Right atrium auricular region (tissue), 2 donors: ENCODE measurements around the gene EYA2. TPM values are rescaled to one million over a fixed set of nuclear protein-coding genes. Genes with fewer than 3 reads are reported as not detected.
A peak's percentile ranks its signal among the peaks of the same experiment; 100 is the strongest.

Source experiments
- DNase-seq: peaks from one replicate; pipeline ENCODE4 v3.0.0-alpha.2; 2019; ENCODE audit warnings: low spot score
- H3K27ac ChIP-seq, 2 donors: fragments of 200-600 bp; sonication (generic); 1 replicate in 1 of 2; 2 replicates in 1 of 2; pipeline ENCODE4 v1.5.1; 2016 to 2019
- H3K27me3 ChIP-seq, 2 donors: fragments of 200-600 bp; sonication (generic); one replicate each; pipeline versions ENCODE4 v1.5.1 to v1.6.0; 2017 to 2019
- H3K36me3 ChIP-seq: fragments of 200-600 bp; sonication (generic); one replicate; pipeline ENCODE4 v1.5.1; 2016
- H3K4me1 ChIP-seq, 2 donors: fragments of 200-600 bp; sonication (generic); one replicate each; pipeline versions ENCODE4 v1.5.1 to v1.6.0; 2017 to 2019
- H3K4me3 ChIP-seq, 2 donors: fragments of 200-600 bp; sonication (generic); 1 replicate in 1 of 2; 2 replicates in 1 of 2; pipeline ENCODE4 v1.5.1; 2017 to 2019; ENCODE audit warnings: mild to moderate bottlenecking in 1 of 2, moderate library complexity in 1 of 2
- H3K9me3 ChIP-seq, 2 donors: fragments of 200-600 bp; sonication (generic); one replicate each; pipeline ENCODE4 v1.5.1; 2019
- total RNA-seq, 2 donors: library from RNA; depleted of rRNA; stranded (reverse); fragments of >200 nt; gene quantifications; one replicate each; pipeline ENCODE4 v1.1.0, GENCODE V29; 2016
- TF ChIP-seq, protein P1 (sequence below), 2 donors: fragments of 200-600 bp; sonication (generic); IDR thresholded peaks; one replicate each; pipeline ENCODE4 v1.5.1; 2019; ENCODE audit warnings: antibody characterized with exemption in 2 of 2

The EYA2 gene
- total RNA-seq, 2 donors from 2014 or later = 0.30 to 2.6 TPM

DNA sequence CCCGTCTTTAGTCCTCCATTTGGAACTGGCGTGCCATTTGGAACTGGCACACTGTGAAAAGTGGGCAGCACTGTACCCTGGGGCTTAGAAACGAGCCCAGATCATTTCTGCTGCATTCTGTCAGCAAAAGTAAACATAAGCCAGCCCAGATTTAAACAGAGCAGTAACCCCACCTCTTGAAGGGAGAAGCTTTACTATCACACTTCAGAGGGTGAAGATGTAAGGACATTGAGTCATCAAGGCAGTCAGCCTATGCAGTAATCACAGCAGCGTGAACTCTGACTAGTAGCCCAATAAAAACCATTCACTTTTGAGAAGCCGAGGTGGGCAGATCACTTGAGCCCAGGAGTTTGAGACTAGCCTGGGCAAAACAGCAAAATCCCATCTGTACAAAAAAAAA, 216.9 kb downstream of the EYA2 start:
- TF ChIP-seq, protein P1, sequence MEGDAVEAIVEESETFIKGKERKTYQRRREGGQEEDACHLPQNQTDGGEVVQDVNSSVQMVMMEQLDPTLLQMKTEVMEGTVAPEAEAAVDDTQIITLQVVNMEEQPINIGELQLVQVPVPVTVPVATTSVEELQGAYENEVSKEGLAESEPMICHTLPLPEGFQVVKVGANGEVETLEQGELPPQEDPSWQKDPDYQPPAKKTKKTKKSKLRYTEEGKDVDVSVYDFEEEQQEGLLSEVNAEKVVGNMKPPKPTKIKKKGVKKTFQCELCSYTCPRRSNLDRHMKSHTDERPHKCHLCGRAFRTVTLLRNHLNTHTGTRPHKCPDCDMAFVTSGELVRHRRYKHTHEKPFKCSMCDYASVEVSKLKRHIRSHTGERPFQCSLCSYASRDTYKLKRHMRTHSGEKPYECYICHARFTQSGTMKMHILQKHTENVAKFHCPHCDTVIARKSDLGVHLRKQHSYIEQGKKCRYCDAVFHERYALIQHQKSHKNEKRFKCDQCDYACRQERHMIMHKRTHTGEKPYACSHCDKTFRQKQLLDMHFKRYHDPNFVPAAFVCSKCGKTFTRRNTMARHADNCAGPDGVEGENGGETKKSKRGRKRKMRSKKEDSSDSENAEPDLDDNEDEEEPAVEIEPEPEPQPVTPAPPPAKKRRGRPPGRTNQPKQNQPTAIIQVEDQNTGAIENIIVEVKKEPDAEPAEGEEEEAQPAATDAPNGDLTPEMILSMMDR (IDR thresholded peaks at IDR 0.05) = no peak
- Histone ChIP-seq H3K27me3 (no peaks in the 10 kb centered on the region), H3K4me3 (no peak overlapping the region), H3K36me3 (no peaks in the 10 kb centered on the region), H3K4me1 (no peaks in the 10 kb centered on the region), H3K9me3 (peaks cover 0 to 21% of the 10 kb centered on the region in 2 donors), H3K27ac (no peak overlapping the region)
- DNase-seq = no peak

DNA sequence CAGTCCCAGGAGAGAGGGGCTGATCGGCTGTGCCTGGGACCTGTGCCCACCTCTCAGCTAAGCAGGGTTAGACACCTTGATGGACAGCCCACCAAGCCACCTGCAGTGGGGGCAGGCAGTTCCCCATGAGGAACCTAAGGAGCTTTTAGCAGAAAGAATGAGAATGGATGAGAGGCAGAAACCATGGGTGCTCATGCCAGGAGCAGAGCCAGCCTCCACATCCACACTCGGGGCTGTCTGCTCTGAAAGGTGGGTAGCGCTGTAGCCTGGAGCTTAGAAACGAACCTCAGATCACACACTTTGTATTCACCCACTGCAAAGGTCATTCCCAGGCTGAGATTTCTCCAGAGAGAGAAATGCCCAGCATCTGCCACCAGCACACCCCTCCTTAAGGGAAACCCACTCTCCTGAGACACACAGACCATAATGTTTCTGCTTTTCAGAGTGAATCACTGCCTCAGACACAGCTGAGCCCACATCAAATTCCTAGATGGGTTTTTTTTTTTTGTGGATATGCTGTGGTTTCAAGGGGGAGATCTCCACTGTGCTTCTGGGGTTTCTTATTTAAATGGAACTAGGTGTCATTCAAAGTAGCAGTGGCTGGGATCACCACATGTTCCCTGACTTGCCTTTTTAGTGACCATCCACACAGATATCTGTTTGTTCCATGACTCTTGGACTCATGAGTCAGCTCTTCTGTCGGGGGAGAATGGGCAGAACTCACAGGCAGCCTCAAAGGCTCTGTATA, 218.9 kb downstream of the EYA2 start:
- H3K4me3 ChIP-seq = no peak overlapping the region
- DNase-seq = no peak
- peaks cover 0 to 21% of the 10 kb centered on the region in 2 donors for H3K9me3 ChIP-seq
- H3K27me3 ChIP-seq = no peaks in the 10 kb centered on the region
- peaks cover 0 to 9% of the 10 kb centered on the region in 2 donors for H3K4me1 ChIP-seq
- TF ChIP-seq, protein P1 (IDR thresholded peaks at IDR 0.05) = no peak
- no peaks in the 10 kb centered on the region for H3K36me3 ChIP-seq
- no peak overlapping the region for H3K27ac ChIP-seq

DNA sequence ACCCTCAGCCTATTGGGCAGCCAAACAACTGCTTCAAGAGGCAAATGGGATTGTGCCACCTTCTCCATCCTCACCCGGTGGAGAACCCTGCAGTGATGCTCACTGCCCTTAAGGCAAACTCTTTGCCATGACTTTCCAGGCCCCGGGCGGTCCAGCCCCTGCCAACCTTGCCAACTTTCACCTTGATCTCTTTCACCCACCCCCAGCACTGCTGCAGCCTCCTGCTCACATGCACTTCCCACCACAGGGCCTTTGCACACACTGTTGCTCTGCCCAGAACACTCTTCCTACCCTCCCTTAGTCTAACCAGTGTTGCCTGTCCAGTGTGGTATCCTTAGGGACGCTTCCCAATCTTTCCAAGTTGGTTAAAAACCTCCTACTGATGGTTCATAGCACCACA, 221.1 kb downstream of the EYA2 start:
- no peak for DNase-seq
- peaks cover 0 to 14% of the 10 kb centered on the region in 2 donors for H3K4me1 ChIP-seq
- peaks cover 0 to 10% of the 10 kb centered on the region in 2 donors for H3K9me3 ChIP-seq
- H3K27ac ChIP-seq = no peak overlapping the region
- no peak overlapping the region for H3K4me3 ChIP-seq
- H3K36me3 ChIP-seq = no peaks in the 10 kb centered on the region
- no peaks in the 10 kb centered on the region for H3K27me3 ChIP-seq
- TF ChIP-seq, protein P1 (IDR thresholded peaks at IDR 0.05) = no peak

DNA sequence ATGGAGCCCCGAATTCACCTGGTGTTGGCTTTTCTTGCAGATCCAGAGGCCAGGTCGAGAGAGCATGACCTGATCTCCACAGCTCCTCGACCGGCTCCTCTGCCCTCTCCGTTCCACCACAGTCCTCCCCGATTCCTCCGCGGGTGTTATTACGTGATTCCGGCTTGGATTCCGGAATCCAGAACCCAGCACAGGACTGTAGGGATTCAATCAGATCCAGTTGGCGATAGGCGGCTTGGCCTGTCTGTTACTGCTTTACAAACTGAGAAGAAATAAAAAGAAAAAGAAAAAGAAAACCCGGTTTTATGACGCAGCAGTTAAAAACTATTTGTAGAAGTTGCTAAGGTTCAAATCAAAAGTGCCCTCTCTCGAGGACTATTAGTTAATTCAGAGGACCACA, 222.7 kb downstream of the EYA2 start:
- no peak for DNase-seq
- H3K9me3 ChIP-seq = no peaks in the 10 kb centered on the region
- H3K4me3 ChIP-seq = no peak overlapping the region
- H3K27ac ChIP-seq = peak overlapping the region; percentile 26 to 55
- H3K36me3 ChIP-seq = no peaks in the 10 kb centered on the region
- TF ChIP-seq, protein P1 (IDR thresholded peaks at IDR 0.05) = no peak
- H3K4me1 ChIP-seq = peaks cover 0 to 14% of the 10 kb centered on the region in 2 donors
- H3K27me3 ChIP-seq = no peaks in the 10 kb centered on the region

DNA sequence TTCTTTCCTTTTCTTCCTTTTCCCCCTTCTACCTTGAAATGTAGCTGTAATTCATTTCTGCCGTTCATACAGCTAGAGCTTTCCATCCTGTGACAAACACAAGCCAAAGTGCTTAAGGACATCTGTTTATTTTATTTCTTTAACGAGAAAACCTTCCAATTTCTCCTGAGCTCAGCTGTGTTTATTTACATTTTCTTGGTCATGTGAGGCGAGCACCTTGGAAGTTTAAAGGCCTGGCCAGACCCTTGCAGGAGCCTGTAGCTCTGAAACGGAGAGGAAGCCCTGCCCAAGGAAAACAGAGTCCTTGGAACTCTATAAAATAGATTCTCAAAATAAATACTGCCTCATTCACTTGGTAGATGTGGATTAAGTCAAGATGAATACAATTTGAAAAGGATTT, 223.1 kb downstream of the EYA2 start:
- H3K36me3 ChIP-seq = no peaks in the 10 kb centered on the region
- H3K27me3 ChIP-seq = no peaks in the 10 kb centered on the region
- no peak for DNase-seq
- peak overlapping the region; percentile 26 to 55 for H3K27ac ChIP-seq
- H3K9me3 ChIP-seq = no peaks in the 10 kb centered on the region
- H3K4me1 ChIP-seq = peaks cover 0 to 14% of the 10 kb centered on the region in 2 donors
- TF ChIP-seq, protein P1 (IDR thresholded peaks at IDR 0.05) = no peak
- no peak overlapping the region for H3K4me3 ChIP-seq

DNA sequence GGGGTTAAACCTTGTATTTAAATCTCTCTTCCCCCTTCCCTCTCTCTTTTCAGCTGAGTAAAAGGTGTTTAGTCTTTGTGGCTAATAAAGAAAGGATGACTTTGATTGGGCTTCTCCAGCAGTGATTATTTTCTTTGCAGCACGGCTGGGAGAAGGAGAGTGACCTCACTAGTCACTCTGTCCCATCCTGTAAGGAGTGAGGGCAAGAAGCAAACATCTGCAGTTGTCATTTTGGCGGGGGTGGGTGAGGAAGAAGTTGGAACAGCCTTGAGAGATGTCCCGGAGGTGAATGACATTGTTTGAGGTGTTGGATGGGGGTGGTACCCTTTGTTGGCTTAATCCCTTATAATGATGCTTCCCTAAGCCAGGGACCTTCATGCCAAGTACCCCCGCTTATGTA, 223.6 kb downstream of the EYA2 start:
- H3K36me3 ChIP-seq = no peaks in the 10 kb centered on the region
- peak overlapping the region; percentile 26 to 55 for H3K27ac ChIP-seq
- DNase-seq = no peak
- no peaks in the 10 kb centered on the region for H3K27me3 ChIP-seq
- H3K4me3 ChIP-seq = no peak overlapping the region
- TF ChIP-seq, protein P1 (IDR thresholded peaks at IDR 0.05) = no peak
- peaks cover 0 to 14% of the 10 kb centered on the region in 2 donors for H3K4me1 ChIP-seq
- no peaks in the 10 kb centered on the region for H3K9me3 ChIP-seq
